Kidney (tissue), 14 donors: ENCODE results near the gene ARFGEF3. TPM values are rescaled to one million over a fixed set of nuclear protein-coding genes. Genes with fewer than 3 reads are reported as not detected.

Experiments used
- DNase-seq, 5 donors: peaks; one replicate each; pipeline ENCODE4 v3.0.0-alpha.2; 2013 to 2020
- FAIRE-seq: peaks from 2 replicates; lab custom pipeline; 2012; peaks lifted over from hg19 to GRCh38; lab: Jason Lieb, UNC
- H3K27ac ChIP-seq, 2 donors: one replicate each; pipeline ENCODE4 v1.7.0; 2013; ENCODE audit warnings: low read depth in 2 of 2, low read length in 2 of 2, inconsistent platforms in 1 of 2
- H3K27me3 ChIP-seq: one replicate; pipeline ENCODE4 v1.7.1; 2013; ENCODE audit warnings: low read length, inconsistent platforms; ENCODE audit not compliant: control insufficient read depth, insufficient read depth
- H3K36me3 ChIP-seq, 3 donors: one replicate each; pipeline versions ENCODE4 v1.7.0 to v1.7.1; 2013; ENCODE audit warnings: low read length in 3 of 3, control low read depth in 1 of 3, inconsistent platforms in 1 of 3; ENCODE audit not compliant: insufficient read depth in 3 of 3, control insufficient read depth in 2 of 3
- H3K4me1 ChIP-seq, 3 donors: one replicate each; pipeline versions ENCODE4 v1.7.0 to v1.7.1; 2013; ENCODE audit warnings: low read length in 3 of 3, inconsistent platforms in 1 of 3, low read depth in 1 of 3; ENCODE audit not compliant: control insufficient read depth in 2 of 3, insufficient read depth in 2 of 3
- H3K4me3 ChIP-seq, 3 donors: one replicate each; pipeline versions ENCODE4 v1.7.0 to v1.8.1; 2013; ENCODE audit warnings: low read length in 3 of 3, control low read depth in 1 of 3, inconsistent platforms in 1 of 3
- H3K9ac ChIP-seq, 3 donors: one replicate each; pipeline versions ENCODE4 v1.7.0 to v1.7.1; 2013; ENCODE audit warnings: low read length in 3 of 3, control low read depth in 1 of 3, inconsistent platforms in 1 of 3
- H3K9me3 ChIP-seq, 3 donors: one replicate each; pipeline versions ENCODE4 v1.7.0 to v1.7.1; 2013; ENCODE audit warnings: low read length in 3 of 3, control low read depth in 1 of 3, inconsistent platforms in 1 of 3; ENCODE audit not compliant: control insufficient read depth in 2 of 3, insufficient read depth in 1 of 3
- CTCF ChIP-seq: IDR thresholded peaks from 3 replicates; pipeline ENCODE4 v1.5.1; 2012; ENCODE audit warnings: mild to moderate bottlenecking, moderate library complexity, borderline replicate concordance; ENCODE audit not compliant: insufficient read depth; ENCODE audit errors: extremely low read depth
- intact Hi-C: fragments of 100-400 bp; cut with DNase I; formaldehyde crosslinking; loops from one replicate; pipeline ENCODE4 v1.11.1; 2022
- polyA plus RNA-seq: library from polyadenylated mRNA; stranded (reverse); fragments of 350-450 nt; fragmentation: Illumina TruSeq; extraction: RNeasy Lipid Tissue Mini Kit (QIAGEN cat#74804); gene quantifications from one replicate; pipeline ENCODE4 v1.2.3, GENCODE V29; 2014; ENCODE audit warnings: low read depth, low replicate concordance; ENCODE audit not compliant: insufficient read depth
- total RNA-seq: library from RNA; stranded (reverse); fragmentation: NEBNext Ultra II Directional; extraction: Animal tissue kit (Norgen Biotek cat#: 25700); gene quantifications from one replicate; pipeline ENCODE4 v1.2.1, GENCODE V29; 2021
- donor health status: control.
- donor health status: control.
- donor health status: control.
- donor health status: control.
- donor health status: control.
- donor health status: DM: yes; HTN: yes; CAD: no.
- donor health status: Normal renal cell carcinoma (clear cell type).

The ARFGEF3 gene
- total and polyA plus RNA-seq, 2 donors from 2014 or later, result 1.2 to 7.8 TPM

DNA sequence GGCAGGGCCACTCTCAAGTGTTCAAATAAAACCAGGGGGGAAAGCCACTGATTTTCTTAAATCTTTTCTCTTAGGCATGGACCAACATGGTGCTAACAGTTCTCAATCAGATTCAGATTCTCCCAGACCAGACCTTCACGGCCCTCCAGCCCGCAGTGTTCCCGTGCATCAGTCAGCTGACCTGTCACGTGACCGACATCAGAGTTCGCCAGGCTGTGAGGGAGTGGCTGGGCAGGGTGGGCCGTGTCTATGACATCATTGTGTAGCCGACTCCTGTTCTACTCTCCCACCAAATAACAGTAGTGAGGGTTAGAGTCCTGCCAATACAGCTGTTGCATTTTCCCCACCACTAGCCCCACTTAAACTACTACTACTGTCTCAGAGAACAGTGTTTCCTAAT lies 174.5 kb downstream of the ARFGEF3 start:
- Histone ChIP-seq H3K27ac (no peak overlapping the region), H3K9me3 (no peaks in the 10 kb centered on the region), H3K4me1 (no peaks in the 10 kb centered on the region), H3K27me3 (no peaks in the 10 kb centered on the region), H3K9ac (no peak overlapping the region), H3K4me3 (no peak overlapping the region), H3K36me3 (no peaks in the 10 kb centered on the region)
- intact Hi-C loops, result no loop called here
- DNase-seq, result no peak
- no peak for TF ChIP-seq CTCF
- FAIRE-seq, result no peak

GRCh38 chr6:138337076-138337475 lies 175.3 kb downstream of the ARFGEF3 start:
- intact Hi-C loops, result no loop called here
- no peak for FAIRE-seq
- Histone ChIP-seq H3K9ac (no peak overlapping the region), H3K9me3 (no peaks in the 10 kb centered on the region), H3K36me3 (no peaks in the 10 kb centered on the region), H3K4me3 (no peak overlapping the region), H3K27ac (no peak overlapping the region), H3K27me3 (no peaks in the 10 kb centered on the region), H3K4me1 (no peaks in the 10 kb centered on the region)
- no peak for TF ChIP-seq CTCF
- DNase-seq, result no peak

DNA sequence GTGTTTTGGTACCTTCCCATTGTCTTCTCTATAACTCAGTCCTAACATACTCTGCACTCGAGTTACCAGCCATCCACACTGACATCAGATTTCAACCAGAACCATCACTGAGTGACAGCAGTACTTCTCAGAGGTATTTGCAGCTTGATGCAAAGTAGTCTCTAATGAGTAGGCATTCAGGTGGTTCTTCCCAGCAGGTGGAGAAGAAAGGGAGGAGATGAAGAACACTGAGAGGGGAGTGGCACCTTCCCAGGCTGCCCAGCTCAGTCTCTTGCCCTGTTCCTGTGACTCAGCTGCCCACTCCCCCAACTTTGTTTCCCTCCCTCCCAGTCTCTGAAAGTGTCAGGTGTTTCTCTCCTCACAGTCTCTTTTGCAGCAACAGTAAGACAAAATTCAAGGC lies 177.3 kb downstream of the ARFGEF3 start:
- Histone ChIP-seq H3K4me1 (no peaks in the 10 kb centered on the region), H3K9ac (no peak overlapping the region), H3K27ac (no peak overlapping the region), H3K36me3 (no peaks in the 10 kb centered on the region), H3K9me3 (no peaks in the 10 kb centered on the region), H3K4me3 (no peak overlapping the region), H3K27me3 (no peaks in the 10 kb centered on the region)
- TF ChIP-seq CTCF, result no peak
- FAIRE-seq (no peak), DNase-seq (no peak)
- intact Hi-C loops, result no loop called here

GRCh38 chr6:138341176-138341575 lies 179.4 kb downstream of the ARFGEF3 start:
- no peak overlapping the region for H3K4me3 ChIP-seq
- no peak overlapping the region for H3K27ac ChIP-seq
- H3K36me3 ChIP-seq, result no peaks in the 10 kb centered on the region
- intact Hi-C loops, result no loop called here
- no peaks in the 10 kb centered on the region for H3K4me1 ChIP-seq
- DNase-seq, result no peak
- no peak for TF ChIP-seq CTCF
- no peak for FAIRE-seq
- H3K9me3 ChIP-seq, result no peaks in the 10 kb centered on the region
- no peak overlapping the region for H3K9ac ChIP-seq
- H3K27me3 ChIP-seq, result no peaks in the 10 kb centered on the region
